Uterus (tissue), 4 donors: ENCODE results near the gene MFNG. TPM values are rescaled to one million over a fixed set of nuclear protein-coding genes. Genes with fewer than 3 reads are reported as not detected.

Source experiments
- DNase-seq, 2 donors: peaks; one replicate each; pipeline ENCODE4 v3.0.0-alpha.2; 2019 to 2020
- H3K27ac ChIP-seq, 2 donors: fragments of 200-600 bp; sonication (generic); 1 replicate in 1 of 2; 2 replicates in 1 of 2; pipeline ENCODE4 v1.5.1; 2016 to 2018
- H3K27me3 ChIP-seq, 2 donors: fragments of 200-600 bp; sonication (generic); one replicate each; pipeline ENCODE4 v1.5.1; 2018 to 2019; ENCODE audit warnings: control low read depth in 1 of 2
- H3K36me3 ChIP-seq, 2 donors: fragments of 200-600 bp; sonication (generic); one replicate each; pipeline ENCODE4 v1.5.1; 2019; ENCODE audit warnings: control low read depth in 1 of 2
- H3K4me1 ChIP-seq, 2 donors: fragments of 200-600 bp; sonication (generic); one replicate each; pipeline ENCODE4 v1.5.1; 2018 to 2019; ENCODE audit warnings: control low read depth in 1 of 2
- H3K4me3 ChIP-seq, 2 donors: fragments of 200-600 bp; sonication (generic); 1 replicate in 1 of 2; 2 replicates in 1 of 2; pipeline ENCODE4 v1.5.1; 2018 to 2019; ENCODE audit warnings: mild to moderate bottlenecking in 1 of 2
- H3K9me3 ChIP-seq, 2 donors: fragments of 200-600 bp; sonication (generic); one replicate each; pipeline ENCODE4 v1.5.1; 2019; ENCODE audit warnings: control low read depth in 1 of 2
- POLR2A ChIP-seq, 2 donors: fragments of 450-650 bp; IDR thresholded peaks; one replicate each; pipeline ENCODE4 v1.6.1; 2016; ENCODE audit warnings: antibody characterized with exemption in 2 of 2, mild to moderate bottlenecking in 1 of 2, moderate library complexity in 1 of 2
- intact Hi-C: fragments of 100-400 bp; cut with DNase I; formaldehyde crosslinking; loops from one replicate; pipeline ENCODE4 v1.15.1; 2023; ENCODE audit warnings: low total_unique reads
- total RNA-seq, 4 donors: library from RNA; depleted of rRNA in 3 of 4; stranded (reverse); fragments of >200 nt in 3 of 4; gene quantifications; one replicate each; pipeline versions ENCODE4 v1.1.0 to v1.2.4, GENCODE V29; 2014 to 2023
- TF ChIP-seq, protein P1 (sequence below), 4 experiments: fragments of 200-600 bp in 2 of 4; fragments of 450-650 bp in 2 of 4; sonication (generic) in 2 of 4; IDR thresholded peaks; one replicate each; pipeline ENCODE4 v1.5.1; 2016 to 2019; ENCODE audit warnings: antibody characterized with exemption in 4 of 4, mild to moderate bottlenecking in 2 of 4, moderate library complexity in 1 of 4
- donor health status: DM: yes; HTN: yes; CAD: no.

Gene MFNG
- total RNA-seq, 4 donors from 2014 or later = 7.6 to 71.2 (median 28.7) TPM

DNA sequence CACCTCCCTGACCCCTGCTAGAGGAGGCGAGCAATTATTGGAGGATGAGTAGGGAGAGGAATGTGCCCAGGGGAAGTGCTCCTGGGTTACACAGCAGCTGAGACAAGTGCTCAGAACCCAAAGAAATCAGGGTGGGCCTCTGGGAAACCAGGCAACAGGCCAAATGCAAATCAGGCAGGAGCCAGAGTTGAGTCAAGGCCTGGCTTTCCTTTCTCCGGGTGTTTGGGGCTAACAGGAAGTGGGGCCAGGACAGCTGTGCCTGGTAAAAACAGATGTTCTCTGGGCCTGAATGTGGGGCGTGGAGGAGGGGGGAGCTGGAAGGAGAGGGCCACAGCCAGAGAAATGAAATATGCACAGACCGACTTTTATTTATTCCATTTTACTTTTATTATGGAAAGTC is 22.0 kb downstream of the MFNG start:
- Histone ChIP-seq H3K4me1 (no peaks in the 10 kb centered on the region), H3K36me3 (no peaks in the 10 kb centered on the region), H3K4me3 (no peak overlapping the region), H3K27me3 (no peaks in the 10 kb centered on the region), H3K9me3 (no peaks in the 10 kb centered on the region), H3K27ac (no peak overlapping the region)
- no peak for DNase-seq
- intact Hi-C loops = no loop called here
- TF ChIP-seq, protein P1, sequence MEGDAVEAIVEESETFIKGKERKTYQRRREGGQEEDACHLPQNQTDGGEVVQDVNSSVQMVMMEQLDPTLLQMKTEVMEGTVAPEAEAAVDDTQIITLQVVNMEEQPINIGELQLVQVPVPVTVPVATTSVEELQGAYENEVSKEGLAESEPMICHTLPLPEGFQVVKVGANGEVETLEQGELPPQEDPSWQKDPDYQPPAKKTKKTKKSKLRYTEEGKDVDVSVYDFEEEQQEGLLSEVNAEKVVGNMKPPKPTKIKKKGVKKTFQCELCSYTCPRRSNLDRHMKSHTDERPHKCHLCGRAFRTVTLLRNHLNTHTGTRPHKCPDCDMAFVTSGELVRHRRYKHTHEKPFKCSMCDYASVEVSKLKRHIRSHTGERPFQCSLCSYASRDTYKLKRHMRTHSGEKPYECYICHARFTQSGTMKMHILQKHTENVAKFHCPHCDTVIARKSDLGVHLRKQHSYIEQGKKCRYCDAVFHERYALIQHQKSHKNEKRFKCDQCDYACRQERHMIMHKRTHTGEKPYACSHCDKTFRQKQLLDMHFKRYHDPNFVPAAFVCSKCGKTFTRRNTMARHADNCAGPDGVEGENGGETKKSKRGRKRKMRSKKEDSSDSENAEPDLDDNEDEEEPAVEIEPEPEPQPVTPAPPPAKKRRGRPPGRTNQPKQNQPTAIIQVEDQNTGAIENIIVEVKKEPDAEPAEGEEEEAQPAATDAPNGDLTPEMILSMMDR (IDR thresholded peaks at IDR 0.05) = no peak
- TF ChIP-seq POLR2A (IDR thresholded peaks at IDR 0.05) = no peak

DNA sequence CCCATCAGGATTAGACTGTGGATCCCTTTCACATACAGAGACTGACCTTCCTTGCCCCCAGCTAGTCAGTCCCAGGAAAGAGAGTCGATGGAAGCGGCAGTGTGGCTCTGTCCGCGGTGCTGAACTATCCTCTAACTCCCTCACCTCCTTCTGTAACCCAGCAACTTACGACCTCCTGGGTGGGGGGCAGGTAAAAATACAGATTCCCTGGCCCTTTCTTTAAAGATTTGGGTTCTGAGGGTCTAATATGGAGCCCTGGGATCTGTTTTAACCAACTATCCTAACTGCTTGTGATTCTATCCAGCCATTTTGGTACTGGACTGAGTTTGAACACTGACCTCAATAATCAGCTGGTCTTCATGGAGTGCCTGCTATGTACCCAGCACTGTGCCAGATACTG is 23.2 kb downstream of the MFNG start:
- H3K27ac ChIP-seq = no peak overlapping the region
- intact Hi-C loops = no loop called here
- DNase-seq = no peak
- H3K27me3 ChIP-seq = no peaks in the 10 kb centered on the region
- no peaks in the 10 kb centered on the region for H3K9me3 ChIP-seq
- H3K36me3 ChIP-seq = no peaks in the 10 kb centered on the region
- H3K4me1 ChIP-seq = no peaks in the 10 kb centered on the region
- no peak overlapping the region for H3K4me3 ChIP-seq
- TF ChIP-seq, protein P1 (IDR thresholded peaks at IDR 0.05) = no peak
- no peak for TF ChIP-seq POLR2A (IDR thresholded peaks at IDR 0.05)

DNA sequence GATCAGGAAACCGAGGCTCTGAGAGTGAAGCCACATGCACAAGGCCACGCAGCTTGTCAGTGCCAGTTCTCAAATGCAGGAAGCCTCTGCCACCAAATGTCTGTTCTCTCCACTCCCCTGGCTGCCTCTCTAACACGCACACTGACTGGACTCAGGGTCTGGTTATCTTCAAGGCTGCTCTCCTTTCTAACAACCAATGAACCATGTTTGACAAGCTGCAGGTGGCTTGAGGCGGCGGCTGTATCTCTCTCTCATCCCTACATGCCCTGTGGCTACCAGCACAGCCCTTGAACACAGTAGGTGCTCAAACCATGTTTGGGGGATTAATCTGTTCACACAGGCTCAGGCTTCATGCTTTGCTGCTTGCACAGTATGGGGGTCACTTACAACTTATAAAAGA is 23.7 kb downstream of the MFNG start:
- Histone ChIP-seq H3K36me3 (no peaks in the 10 kb centered on the region), H3K27ac (no peak overlapping the region), H3K4me1 (no peaks in the 10 kb centered on the region), H3K4me3 (no peak overlapping the region), H3K9me3 (no peaks in the 10 kb centered on the region), H3K27me3 (no peaks in the 10 kb centered on the region)
- no peak for DNase-seq
- intact Hi-C loops = no loop called here
- TF ChIP-seq, protein P1 (IDR thresholded peaks at IDR 0.05) = no peak
- TF ChIP-seq POLR2A (IDR thresholded peaks at IDR 0.05) = no peak

DNA sequence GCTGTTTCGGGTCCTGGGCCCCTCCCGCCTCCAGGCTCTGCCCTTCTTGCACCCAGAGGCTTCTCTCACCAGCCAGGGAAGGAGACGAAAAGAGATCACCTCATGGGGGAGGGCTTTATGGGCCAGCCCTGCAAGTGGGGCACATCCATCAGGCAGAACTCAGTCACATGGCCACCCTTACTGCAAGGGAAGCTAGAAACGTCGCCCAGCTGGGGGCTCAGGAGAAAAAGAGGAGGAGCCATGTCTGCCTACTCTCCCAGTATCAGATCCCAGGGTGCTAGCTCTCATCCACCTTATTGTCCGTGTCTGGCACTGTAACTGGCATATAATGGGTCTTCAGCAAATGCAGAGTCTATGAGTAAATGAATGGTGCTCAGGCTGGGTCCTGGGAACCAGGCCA is 24.2 kb downstream of the MFNG start:
- no peaks in the 10 kb centered on the region for H3K27me3 ChIP-seq

DNA sequence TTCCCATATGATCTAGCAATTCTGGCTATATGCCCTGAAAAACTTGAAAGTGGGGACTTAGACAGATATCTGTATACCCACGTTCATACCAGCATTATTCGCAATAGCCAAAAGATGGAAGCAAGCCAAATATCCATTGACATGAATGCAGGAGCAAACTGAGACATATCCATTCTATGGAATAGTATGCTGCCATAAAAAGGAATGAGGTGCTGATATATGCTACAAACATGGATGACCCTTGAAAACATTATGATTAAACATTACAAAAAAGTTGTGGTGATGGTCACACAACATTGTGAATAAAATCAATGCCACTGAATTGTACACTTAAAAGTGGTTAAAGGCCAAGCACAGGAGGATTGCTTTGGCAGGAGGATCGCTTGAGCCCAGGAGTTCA is 25.5 kb downstream of the MFNG start:
- no peak for DNase-seq
- no peaks in the 10 kb centered on the region for H3K27me3 ChIP-seq
- H3K9me3 ChIP-seq = no peaks in the 10 kb centered on the region
- no peaks in the 10 kb centered on the region for H3K36me3 ChIP-seq
- H3K27ac ChIP-seq = no peak overlapping the region
- TF ChIP-seq, protein P1 (IDR thresholded peaks at IDR 0.05) = no peak
- TF ChIP-seq POLR2A (IDR thresholded peaks at IDR 0.05) = no peak
- H3K4me1 ChIP-seq = no peaks in the 10 kb centered on the region
- H3K4me3 ChIP-seq = no peak overlapping the region
- intact Hi-C loops = no loop called here

More for the DNA sequence above, 24.2 kb downstream of the MFNG start:
- Histone ChIP-seq H3K4me3 (no peak overlapping the region), H3K36me3 (no peaks in the 10 kb centered on the region), H3K27ac (no peak overlapping the region), H3K4me1 (no peaks in the 10 kb centered on the region), H3K9me3 (no peaks in the 10 kb centered on the region)
- TF ChIP-seq, protein P1 (IDR thresholded peaks at IDR 0.05) = no peak
- no peak for TF ChIP-seq POLR2A (IDR thresholded peaks at IDR 0.05)
- intact Hi-C loops = no loop called here
- no peak for DNase-seq
